ENCODE data around the gene GTF2F1.
"Not testable (repeated sequence)": the region's sequence is repeated elsewhere in the genome, so short reads cannot be mapped to it uniquely, and the experiment has no call there.

The GTF2F1 gene, protein sequence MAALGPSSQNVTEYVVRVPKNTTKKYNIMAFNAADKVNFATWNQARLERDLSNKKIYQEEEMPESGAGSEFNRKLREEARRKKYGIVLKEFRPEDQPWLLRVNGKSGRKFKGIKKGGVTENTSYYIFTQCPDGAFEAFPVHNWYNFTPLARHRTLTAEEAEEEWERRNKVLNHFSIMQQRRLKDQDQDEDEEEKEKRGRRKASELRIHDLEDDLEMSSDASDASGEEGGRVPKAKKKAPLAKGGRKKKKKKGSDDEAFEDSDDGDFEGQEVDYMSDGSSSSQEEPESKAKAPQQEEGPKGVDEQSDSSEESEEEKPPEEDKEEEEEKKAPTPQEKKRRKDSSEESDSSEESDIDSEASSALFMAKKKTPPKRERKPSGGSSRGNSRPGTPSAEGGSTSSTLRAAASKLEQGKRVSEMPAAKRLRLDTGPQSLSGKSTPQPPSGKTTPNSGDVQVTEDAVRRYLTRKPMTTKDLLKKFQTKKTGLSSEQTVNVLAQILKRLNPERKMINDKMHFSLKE

DNA sequence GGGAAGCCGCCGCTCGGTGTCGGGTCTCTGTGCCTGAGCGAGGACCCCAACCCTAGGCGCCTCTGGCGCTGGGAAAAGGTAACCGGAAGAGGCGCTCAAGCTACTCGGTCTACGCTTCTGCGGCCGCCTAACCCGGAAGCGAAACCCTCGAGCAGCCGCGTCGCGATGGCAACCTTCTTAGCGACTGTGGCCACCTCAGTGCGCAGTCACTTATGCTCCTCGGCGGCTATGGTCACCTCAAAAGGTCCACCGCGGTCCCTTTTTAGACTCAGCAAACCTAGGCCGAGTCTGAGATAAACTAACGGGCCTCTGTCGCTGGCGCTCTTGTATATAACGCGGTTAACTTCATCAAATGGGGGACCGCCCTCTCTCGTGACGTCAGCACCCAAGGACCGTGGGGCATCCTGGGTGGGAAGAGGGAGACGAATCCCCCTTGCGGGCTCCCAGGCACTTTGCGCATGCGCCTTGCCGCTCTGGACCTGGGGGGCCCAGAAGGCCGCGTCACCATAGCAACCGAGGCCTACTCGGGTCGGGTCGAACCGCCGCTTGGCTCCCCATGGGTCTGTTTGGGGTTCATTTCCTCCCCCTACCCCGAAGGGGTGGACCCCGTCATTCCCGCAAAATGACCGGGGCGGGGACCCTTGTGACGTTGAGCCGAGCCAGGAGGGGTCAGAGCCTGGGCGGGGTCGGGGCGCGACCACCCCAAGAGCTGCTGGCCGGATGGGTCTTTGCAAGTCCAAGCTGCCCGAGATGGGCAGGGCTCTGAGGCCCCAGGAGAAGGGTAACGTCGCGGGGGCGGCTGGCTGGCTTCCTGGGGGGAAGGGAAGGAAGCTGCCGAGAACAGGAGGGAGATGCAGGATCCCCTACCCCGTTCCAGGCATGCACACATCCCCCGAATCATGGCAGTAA, at the start of gene GTF2F1:
TSS of gene GTF2F1 (minus strand) at position 91 of the 909 bp plus-strand sequence. CDS start 169 bp downstream, outside the sequence.
- DNase-seq (ENCODE audit: low spot score): peak; percentile 93

DNA sequence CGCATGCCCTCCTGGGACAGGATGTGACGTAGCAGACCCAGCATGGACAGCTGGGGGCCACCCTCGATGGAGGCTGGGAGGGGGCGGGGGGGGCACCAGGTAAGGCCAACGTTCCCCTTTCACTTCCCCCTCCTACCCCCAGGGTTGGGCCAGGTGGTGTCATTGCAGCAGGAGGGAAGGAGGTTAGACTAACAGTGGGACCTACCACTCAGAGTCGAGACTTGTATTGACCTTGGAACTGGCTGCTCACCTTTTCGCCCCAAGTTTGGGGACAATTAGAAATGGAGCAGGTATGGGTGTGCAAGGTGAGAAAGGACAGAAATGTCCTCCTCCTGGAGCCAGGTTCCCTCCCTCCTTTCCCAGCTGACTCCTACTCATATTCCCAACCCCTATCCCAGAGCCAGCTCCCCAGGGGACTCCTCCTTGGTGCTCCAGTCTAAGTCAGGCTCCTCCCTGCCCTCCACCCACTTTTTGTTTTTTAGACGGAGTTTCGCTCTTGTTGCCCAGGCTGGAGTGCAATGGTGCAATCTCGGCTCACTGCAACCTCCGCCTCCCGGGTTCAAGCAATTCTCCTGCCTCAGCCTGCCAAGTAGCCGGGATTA, 49.2 kb upstream of the GTF2F1 start:
- DNase-seq (ENCODE audit: low spot score): no peak

DNA sequence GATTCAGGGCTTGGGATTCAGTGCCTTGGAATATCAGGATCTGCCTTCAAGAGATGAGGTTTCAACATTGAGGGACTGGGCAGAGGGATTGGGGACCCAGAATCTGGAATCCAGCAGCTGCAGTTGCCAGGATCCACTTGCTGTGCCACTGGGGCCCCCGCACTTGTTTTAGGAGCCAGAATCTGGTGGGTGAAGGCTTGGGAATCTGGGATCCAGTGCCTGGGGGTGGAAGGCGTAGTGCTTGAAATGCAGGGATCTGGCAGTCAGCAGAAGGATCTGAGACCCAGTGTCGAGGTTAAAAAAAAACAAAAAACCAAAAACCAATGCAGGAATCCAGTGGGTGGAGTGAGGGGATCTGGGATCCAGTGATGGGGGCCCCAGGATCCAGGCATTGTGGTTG, 47.9 kb upstream of the GTF2F1 start:
- DNase-seq (ENCODE audit: low spot score): no peak

DNA sequence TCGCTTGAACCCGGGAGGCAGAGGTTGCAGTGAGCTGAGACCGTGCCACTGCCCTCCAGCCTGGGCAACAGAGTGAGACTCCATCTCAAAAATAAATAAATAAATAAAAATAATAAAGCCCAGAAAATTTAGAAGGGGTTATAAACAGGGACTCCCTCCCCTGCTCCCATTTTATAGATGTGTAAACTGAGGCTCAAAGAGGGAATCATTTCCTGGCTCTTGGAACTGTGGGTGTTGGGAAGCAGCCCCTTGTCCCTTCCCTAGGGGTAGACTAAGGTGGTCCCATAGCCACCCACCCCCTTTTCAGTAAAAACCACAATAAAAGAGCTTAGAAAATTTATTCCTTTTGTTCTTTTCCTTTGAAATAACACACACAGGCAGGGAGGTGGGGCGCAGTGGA, 46.8 kb upstream of the GTF2F1 start:
- no peak for DNase-seq (ENCODE audit: low spot score)

DNA sequence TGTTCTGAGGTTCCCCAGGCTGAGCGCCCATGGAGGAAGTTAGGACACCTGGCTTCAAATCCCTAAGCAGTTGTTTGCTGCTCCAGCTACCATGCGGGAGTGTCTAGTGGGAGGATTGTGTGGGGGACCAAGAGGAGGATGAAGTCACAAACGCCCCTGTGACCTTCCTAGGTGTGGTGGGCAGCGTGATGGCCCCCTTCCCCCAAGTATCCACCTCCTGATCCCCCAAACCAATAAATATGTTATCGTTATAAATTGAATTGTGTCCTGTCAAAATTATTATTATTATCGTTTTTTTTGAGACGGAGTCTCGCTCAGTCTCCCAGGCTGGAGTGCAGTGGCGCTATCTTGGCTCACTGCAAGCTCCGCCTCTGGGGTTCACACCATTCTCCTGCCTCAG, 40.7 kb upstream of the GTF2F1 start, which contains the start of gene SLC25A41:
TSS of gene SLC25A41 (minus strand) at position 101 of the 400 bp plus-strand sequence. CDS start at position 31, 70 bp downstream.
- no peak for DNase-seq (ENCODE audit: low spot score)

DNA sequence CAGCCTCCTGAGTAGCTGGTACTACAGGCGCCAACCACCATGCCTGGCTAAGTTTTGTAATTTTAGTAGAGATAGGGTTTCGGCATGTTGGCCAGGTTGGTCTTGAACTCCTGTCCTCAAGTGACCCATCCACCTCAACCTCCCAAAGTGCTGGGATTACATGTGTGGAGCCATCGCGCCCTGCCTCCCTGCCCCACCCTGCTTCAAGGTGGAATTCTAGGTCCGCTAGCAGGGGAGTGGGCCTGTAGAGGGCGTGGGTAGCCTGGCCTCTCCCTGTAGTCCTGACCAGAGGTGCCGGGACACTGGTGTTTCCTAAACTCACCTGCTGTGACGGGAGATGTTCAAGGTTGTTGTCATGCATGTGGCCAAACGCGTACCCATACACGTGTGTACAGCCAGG, 40.2 kb upstream of the GTF2F1 start:
- no peak for DNase-seq (ENCODE audit: low spot score)

DNA sequence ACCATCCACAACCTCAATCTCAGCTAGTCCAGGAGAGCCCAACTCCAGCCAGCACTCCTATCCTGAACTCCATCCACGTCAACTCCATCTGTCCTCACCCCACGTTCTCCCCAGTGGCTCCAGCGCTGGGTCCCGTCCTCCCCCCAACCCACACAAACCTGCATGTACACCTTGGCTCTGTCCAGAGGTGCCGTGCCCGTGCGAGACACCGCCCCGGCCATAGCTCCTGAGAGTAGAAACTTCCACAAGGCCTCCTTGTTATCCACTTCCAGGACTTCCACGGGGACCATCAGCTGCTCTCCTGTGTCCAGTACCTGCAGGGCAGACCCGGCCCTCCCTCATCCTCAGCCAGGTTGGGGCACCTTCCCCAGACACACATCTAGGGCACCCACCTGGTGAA, 38.9 kb upstream of the GTF2F1 start:
- no peak for DNase-seq (ENCODE audit: low spot score)

DNA sequence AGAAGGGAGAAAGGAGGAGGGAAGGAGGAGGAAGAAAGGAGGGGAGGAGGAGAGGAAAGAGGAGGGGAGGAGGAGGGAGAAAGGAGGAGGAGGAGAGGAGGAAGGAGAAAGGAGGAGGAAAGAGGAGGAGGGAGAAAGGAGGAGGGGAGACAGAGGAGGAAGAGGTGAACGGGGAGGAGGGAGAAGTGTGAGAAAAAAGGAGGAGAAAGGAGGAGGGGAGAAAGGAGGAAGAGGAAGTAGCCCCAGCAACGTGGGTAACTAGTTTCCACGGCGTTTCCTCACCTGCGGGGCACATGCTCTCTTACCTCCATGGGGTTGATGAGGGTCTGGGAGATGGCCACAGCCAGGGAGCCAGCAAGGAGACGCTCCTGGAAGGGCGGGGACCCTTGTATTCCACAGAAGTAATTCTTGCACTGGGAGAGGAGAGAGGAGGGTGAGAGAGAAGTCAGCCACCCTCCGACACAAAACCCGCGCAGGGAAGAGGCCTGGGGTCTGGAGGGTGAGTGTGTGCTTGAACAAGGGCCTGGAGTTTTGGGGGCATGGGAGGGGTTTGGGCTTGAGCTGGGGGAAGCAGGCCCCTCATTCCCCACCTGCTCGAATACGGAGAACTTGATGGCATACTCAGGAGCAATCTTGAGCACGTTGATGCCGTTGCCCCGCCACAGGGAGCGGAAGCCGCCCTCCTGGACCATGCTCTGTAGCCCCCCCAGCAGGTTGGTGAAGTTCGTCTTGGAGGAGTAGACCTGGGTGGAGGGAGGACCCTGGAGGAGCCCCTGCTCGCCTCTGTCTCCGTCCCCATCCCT, 36.7 kb upstream of the GTF2F1 start:
- DNase-seq (ENCODE audit: low spot score): no peak

DNA sequence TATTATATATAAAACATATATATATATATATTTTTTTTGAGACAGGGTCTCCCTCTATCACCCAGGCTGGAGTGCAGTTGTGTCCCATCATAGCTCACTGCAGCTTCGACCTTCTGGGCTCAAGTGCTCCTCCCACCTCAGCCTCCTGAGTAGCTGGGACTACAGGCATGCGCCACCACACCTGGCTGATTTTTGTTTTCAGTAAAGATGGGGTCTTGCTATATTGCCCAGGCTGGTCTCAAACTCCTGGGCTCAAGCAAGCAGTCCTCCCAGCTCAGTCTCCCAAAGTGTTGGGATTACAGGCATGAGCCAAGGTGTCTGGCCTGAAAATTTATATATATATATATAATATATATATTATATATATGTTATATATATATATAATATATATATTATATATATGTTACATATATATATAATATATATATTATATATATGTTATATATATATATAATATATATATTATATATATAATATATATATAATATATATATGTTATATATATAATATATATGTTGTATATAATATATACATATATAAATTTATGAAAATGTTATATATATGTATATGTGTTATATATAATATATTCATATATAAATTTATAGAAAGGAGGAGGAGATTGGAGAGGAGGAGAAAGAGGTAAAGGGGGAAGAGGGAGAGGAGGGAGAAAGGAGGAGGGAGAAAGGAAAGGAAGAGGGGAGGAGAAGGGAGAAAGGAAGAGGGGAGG, 35.9 kb upstream of the GTF2F1 start:
- DNase-seq (ENCODE audit: low spot score): not testable (repeated sequence)

DNA sequence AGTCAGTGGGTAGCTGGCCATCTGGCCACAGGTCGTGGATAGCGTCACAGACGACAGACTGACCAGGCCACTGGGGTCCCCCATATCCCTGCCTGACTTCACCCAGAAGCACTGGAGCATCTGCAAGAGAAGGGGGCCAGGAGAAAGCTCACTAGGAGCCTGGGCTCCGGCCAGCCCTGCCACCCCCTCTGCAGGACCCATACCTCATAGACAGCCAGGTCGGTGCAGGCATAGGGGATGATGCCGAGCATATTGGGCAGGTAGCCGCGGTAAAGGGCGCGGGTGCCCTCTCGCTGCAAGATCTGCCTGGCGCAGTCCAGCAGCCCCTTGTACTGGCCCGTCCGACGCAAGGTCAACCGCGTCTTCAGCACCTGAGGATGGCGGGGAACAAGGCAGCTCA, 34.2 kb upstream of the GTF2F1 start:
- no peak for DNase-seq (ENCODE audit: low spot score)

DNA sequence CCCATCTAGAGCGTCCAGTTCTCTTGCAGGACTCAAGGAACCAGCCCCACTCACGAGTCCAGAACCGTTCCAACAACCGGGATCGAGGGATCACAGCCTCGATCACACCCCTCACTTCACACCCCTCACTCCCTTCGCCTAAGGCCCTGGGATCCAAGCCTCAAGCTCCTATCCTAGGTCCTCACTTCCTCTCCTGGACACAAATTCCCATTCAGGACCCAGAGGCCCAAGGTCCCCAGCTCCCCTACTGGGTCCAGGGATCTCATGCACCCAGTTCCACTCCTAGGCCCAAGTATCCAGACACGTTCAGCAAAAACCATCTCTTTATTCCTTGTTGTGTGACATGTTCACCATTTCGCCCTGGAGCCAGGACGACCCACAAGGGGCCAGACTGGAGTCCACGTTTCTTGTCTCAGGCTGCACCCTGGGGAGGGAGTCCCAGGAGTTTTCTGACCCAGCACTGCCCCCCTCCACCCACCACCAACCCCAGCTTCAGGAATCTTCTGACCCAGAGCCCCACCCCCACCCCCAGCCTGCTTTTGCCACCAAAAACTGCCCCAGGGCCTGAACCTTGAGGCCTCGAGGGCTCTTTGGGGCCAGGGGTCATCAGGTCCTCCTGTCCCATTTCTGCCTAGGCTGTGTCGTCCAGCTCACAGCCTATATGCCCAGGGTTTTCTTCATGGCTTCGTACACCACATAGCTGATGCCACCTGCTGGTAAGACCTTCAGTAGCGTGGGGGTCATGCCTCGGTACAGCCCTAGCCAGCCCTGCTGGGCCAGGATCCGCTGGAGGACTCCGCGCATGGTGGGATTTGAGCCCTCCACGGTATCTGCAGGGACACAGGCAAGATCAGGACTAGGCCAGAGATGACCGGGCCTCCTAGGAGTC, 33.0 kb upstream of the GTF2F1 start:
- no peak for DNase-seq (ENCODE audit: low spot score)

DNA sequence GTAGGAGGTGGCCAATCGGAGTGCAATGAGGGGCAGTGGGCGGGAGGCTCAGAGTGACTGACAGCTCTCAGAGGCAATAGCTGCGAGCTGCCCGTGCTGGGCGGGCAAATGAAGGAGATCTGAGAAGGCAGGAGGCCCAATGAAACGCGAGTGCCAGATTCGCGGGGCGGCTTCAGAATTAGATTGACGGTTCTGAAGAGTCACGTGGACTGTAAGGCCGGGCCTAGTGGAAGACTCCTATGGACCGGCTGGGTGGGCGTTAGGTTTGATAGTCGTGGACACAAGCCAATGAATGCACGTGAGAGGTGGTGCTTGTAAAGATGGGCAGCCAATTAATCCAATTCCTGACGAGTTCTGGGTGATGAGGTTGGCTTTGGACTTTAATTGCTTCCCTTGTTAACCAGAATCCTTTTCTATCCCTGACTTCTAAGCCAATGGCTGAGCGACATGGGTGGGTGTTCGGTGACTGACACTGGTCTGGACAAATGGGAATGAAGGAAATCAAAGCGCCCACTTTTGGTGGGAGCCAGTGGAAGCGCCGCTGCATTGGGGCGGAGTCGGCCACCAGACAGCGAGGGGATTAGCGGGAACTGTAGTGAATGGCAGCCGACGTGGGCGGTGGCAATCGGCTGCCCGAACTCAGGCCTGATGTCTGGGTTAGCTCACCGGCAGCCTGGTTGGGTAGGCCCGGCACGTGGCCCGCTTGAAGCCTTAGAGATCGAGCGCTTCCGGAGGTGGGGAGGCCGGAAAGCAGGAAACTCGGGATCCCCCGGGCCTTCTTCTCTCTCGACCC, 32.2 kb upstream of the GTF2F1 start:
- peak; percentile 98 for DNase-seq (ENCODE audit: low spot score)

DNA sequence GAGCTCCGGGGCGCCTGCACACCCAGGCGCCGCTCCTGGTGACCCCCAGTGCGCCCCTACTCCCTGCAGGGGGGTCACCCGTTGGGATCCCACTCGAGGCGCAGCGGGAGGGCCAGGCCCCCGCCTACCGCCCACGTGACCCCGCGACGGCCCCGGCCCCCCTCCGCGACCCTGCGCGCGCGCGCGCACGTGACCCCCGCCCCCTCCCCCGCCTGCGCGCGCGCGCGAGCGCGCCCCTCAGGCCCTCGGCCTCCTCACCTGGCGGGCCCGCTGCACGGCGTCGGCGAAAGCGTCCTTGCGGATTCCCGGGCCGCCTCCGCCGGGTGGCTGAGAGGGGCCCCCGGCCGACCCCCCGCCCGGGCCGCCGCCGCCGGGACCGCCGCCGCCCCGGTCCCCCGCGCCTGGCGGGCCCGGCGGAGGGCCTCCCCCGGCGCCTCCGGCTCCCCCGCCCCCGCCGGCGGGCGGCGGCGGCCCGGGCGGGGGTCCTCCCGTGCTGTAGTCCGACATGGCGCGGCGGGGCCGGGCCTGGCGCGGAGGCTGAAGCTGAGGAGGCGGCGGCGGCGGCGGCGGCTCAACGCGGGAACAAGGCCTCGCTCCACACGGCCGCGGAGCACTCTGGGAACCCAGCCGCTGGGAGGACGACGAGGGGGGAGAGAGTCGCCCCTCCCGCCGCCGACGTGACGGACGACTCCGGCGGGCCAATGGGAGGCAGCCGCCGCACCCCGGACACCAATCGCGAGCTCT, 31.4 kb upstream of the GTF2F1 start, which contains the start of gene KHSRP:
TSS of gene KHSRP (minus strand) at position 617 of the 744 bp plus-strand sequence. CDS start at position 507, 110 bp downstream.
- DNase-seq (ENCODE audit: low spot score): no peak

DNA sequence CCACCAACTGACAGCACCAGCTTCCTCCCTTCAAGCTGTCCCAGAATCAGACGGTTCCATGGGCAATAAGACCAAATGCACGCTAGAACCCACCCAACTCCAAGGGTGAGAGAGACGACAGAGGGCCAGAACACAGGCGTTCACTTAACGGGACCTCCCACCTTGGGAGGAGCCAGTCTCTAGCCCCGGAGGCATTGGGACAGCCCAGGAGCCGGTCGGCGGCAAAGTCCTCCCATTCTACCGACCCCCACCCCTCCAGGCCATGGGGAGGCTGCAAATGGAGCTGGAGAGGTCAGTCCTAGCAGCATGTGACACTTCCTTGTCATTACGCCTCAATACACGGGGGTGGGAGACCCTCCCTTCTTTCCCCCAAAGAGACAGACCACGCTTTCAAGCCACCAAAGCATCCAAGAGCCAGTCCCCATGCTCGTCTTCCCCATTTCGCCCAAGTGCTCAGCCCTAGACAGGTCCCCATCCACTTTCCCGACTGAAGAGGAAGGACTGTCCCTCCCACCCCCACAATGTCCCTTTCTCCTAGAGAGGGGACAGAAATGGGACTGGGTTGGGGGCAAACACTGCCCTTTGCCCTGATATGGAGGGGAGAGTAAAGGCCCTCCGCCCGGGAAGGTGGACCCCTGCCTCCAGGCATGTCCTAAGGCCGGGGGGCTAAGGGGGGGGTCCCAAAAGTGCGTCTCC, 30.7 kb upstream of the GTF2F1 start:
- DNase-seq (ENCODE audit: low spot score): no peak

DNA sequence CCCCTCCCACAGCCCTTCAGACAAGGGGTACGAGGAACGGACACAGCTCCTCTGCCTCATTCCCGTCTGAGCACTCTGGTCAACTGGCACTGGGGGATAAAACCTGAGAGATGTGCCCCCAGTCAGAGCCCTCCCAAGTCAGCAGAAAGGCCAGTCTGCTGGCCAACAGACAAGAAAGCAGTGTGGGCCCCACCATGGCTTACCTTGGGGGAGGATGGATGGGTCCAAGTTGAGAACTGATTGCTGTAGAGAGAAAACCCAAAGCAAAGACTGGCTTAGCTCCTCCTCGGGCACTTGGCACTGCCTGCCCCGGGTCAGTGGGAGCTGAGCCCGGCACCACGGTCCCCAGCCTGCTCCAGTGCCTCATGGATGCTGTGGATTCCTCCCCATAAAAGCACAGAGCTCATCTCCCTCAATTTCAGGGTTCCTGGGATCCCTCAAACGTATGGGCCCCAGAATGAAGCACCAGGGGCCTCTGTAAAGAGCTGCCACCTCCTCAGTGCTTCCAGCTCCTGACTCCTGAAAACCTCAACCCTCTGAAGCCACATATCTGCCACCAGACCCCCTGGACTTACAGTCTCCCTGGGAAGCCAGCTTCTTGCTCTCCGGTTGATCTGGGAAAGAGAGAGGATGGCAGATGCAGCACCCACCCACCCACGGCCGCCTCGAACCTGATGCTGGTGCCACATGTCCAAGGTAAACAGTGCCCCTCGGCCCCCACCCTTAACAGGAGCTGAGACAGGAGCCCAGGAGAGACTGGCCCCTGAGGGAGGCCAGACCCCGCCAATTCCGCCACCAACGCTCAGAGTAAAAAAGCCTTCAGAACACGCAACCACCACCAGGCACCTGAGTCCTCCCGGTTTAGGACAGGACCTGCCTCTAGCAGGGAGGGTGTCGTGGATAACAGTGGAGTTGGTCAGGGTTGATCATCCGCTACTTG, 28.4 kb upstream of the GTF2F1 start:
- no peak for DNase-seq (ENCODE audit: low spot score)

DNA sequence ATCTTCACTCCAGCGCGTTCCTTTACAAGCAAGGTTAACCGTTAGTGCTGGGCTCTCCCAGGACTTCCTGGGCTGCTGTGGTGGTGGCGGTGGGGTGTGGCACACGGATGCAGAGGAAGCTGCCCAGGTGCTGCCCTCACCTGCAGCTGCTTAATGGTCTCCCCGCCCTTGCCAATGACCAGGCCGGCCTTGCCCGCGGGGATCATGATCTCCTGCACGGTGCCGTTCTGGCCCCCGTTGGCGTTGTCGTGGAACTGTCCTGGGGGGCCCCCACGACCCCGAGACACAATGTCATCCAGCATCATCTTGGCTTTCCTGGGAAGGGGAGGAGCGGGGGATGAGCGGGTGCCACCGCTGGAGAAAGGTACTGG, 25.6 kb upstream of the GTF2F1 start:
- no peak for DNase-seq (ENCODE audit: low spot score)

Data from HuH-7 (cell line).